Ascending aorta (tissue), 2 donors: Measurements from ENCODE around the gene HOPX. TPM values are rescaled to one million over a fixed set of nuclear protein-coding genes. Genes with fewer than 3 reads are reported as not detected.

Source experiments
- DNase-seq, 2 donors: peaks; one replicate each; pipeline ENCODE4 v3.0.0-alpha.2; 2019; ENCODE audit warnings: low spot score in 2 of 2
- H3K27ac ChIP-seq, 2 donors: fragments of 200-600 bp; sonication (generic); one replicate each; pipeline ENCODE4 v1.5.1; 2016 to 2017; ENCODE audit warnings: mild to moderate bottlenecking in 1 of 2
- H3K27me3 ChIP-seq: fragments of 200-600 bp; sonication (generic); one replicate; pipeline ENCODE4 v1.5.1; 2017
- H3K36me3 ChIP-seq, 2 donors: fragments of 200-600 bp; sonication (generic); one replicate each; pipeline ENCODE4 v1.5.1; 2016
- H3K4me1 ChIP-seq, 2 donors: fragments of 200-600 bp; sonication (generic); one replicate each; pipeline ENCODE4 v1.5.1; 2016 to 2017; ENCODE audit warnings: mild to moderate bottlenecking in 1 of 2
- H3K4me3 ChIP-seq, 2 donors: fragments of 200-600 bp; sonication (generic); one replicate each; pipeline ENCODE4 v1.5.1; 2016 to 2017; ENCODE audit warnings: mild to moderate bottlenecking in 1 of 2
- H3K9me3 ChIP-seq, 2 donors: fragments of 200-600 bp; sonication (generic); one replicate each; pipeline ENCODE4 v1.5.1; 2016
- intact Hi-C: fragments of 100-400 bp; cut with DNase I; formaldehyde crosslinking; loops from one replicate; pipeline ENCODE4 v1.15.1; 2023
- total RNA-seq: library from RNA; depleted of rRNA; stranded (reverse); fragments of >200 nt; gene quantifications from one replicate; pipeline ENCODE4 v1.1.0, GENCODE V29; 2016
- TF ChIP-seq, protein P1 (sequence below), 3 experiments: fragments of 200-600 bp in 2 of 3; fragments of 450-650 bp in 1 of 3; sonication (generic) in 2 of 3; IDR thresholded peaks; one replicate each; pipeline ENCODE4 v1.5.1; 2016 to 2019; ENCODE audit warnings: antibody characterized with exemption in 3 of 3, mild to moderate bottlenecking in 1 of 3, moderate library complexity in 1 of 3

The HOPX gene
- total RNA-seq, 1 donor from 2014 or later = 54.2 TPM

DNA sequence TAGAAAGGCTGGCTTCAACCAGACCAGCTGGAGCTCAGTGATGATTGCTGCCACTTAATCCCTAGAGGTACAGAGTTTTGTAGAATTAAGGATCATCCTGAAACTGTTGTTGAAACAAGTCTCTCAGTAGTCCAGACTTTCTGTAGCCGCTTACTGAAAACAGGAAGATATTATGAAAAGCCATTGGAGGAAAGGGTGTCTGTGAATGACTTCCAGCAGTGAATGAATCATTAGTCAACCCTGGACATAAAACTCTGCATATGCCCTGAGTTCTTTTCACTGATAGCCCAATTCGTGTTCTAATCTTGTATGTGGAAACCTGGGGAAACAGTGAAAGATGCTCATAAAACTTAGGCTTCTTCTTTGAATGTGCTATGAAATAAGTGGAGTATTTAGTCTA, 14.8 kb downstream of the HOPX start:
- TF ChIP-seq, protein P1, sequence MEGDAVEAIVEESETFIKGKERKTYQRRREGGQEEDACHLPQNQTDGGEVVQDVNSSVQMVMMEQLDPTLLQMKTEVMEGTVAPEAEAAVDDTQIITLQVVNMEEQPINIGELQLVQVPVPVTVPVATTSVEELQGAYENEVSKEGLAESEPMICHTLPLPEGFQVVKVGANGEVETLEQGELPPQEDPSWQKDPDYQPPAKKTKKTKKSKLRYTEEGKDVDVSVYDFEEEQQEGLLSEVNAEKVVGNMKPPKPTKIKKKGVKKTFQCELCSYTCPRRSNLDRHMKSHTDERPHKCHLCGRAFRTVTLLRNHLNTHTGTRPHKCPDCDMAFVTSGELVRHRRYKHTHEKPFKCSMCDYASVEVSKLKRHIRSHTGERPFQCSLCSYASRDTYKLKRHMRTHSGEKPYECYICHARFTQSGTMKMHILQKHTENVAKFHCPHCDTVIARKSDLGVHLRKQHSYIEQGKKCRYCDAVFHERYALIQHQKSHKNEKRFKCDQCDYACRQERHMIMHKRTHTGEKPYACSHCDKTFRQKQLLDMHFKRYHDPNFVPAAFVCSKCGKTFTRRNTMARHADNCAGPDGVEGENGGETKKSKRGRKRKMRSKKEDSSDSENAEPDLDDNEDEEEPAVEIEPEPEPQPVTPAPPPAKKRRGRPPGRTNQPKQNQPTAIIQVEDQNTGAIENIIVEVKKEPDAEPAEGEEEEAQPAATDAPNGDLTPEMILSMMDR (IDR thresholded peaks at IDR 0.05) = no peak
- intact Hi-C loops = no loop called here
- H3K27ac ChIP-seq = no peak overlapping the region
- H3K9me3 ChIP-seq = peaks cover 0 to 10% of the 10 kb centered on the region in 2 donors
- no peaks in the 10 kb centered on the region for H3K4me1 ChIP-seq
- H3K36me3 ChIP-seq = no peaks in the 10 kb centered on the region
- no peak for DNase-seq
- H3K4me3 ChIP-seq = no peak overlapping the region
- H3K27me3 ChIP-seq = no peaks in the 10 kb centered on the region

DNA sequence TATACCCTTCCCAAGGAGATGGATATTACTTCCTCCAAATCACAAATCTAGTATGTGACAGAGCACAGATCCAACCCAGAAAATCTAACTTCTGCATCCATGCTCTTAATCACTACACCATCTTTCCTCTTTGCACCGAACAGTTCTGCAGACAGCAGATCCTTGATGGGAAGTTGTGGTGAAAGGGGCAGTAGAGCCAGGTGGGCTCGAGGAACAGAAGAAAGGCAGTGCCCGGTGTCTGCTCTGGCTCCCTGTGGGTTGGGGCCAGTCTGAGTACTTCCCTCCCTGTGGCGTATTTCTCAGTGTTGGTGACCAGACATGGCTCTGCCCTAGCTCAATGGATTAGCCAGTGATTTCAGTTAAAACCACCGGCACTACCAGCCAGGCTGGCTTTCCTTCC, 15.3 kb downstream of the HOPX start:
- Histone ChIP-seq H3K9me3 (peaks cover 0 to 10% of the 10 kb centered on the region in 2 donors), H3K27ac (no peak overlapping the region), H3K4me3 (no peak overlapping the region), H3K27me3 (no peaks in the 10 kb centered on the region), H3K36me3 (no peaks in the 10 kb centered on the region), H3K4me1 (no peaks in the 10 kb centered on the region)
- intact Hi-C loops = no loop called here
- DNase-seq = no peak
- TF ChIP-seq, protein P1 (IDR thresholded peaks at IDR 0.05) = no peak

DNA sequence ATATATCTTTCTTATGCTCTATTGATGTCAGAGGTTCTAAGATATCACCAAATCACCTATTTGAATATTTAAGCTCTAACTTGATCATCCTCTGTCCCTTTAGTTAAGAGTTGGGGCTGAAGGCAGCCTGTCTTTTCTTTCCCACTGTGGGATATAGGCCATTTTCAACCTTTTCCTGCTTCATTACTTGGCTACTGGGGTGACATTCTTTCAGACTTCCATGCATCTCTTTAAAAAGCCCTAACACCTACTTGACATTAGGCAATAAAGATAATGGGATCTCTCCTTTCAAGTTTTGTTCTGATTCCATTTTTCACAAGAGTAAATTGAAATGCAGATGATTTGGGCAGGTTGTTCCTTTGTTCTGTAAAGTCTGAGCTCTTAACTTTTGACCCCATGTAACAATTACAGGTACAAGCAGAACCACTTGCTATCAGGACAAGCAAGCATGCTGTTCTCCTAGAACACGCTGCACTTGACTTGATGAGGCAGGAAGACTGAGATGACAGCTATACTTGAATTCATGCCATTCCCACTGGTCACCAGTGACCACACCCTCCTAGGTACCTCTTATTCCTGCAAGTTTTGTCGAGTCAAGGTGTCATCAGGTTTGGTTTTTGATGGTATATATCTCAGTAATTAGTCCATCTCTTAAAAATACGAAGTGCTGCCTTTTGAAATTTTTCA, 18.2 kb downstream of the HOPX start:
- Histone ChIP-seq H3K9me3 (no peaks in the 10 kb centered on the region), H3K4me1 (no peaks in the 10 kb centered on the region), H3K27ac (no peak overlapping the region), H3K27me3 (no peaks in the 10 kb centered on the region), H3K36me3 (no peaks in the 10 kb centered on the region), H3K4me3 (no peak overlapping the region)
- TF ChIP-seq, protein P1 (IDR thresholded peaks at IDR 0.05) = no peak
- no peak for DNase-seq
- intact Hi-C loops = no loop called here

DNA sequence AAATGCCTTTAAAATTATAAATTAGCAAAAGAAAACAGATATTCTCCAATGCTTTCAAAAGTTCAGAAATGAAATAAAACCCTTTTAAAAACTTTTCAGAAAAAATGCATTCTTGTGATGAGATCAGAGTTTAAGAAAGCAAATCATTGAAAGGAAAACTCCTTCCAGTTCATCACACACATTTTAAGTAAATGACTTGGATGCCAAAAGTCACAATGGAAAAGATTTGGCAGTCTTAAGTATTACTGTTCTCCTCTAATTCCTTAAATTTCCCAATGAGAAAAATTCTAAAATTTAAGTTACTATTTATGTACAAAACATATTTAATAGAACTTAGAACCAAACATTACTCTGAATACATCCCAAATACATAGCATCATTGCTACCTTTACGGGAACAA, 21.1 kb downstream of the HOPX start:
- Histone ChIP-seq H3K4me3 (no peak overlapping the region), H3K27me3 (peaks cover 7% of the 10 kb centered on the region), H3K36me3 (no peaks in the 10 kb centered on the region), H3K4me1 (peaks cover 2 to 7% of the 10 kb centered on the region in 2 donors), H3K9me3 (no peaks in the 10 kb centered on the region), H3K27ac (no peak overlapping the region)
- TF ChIP-seq, protein P1 (IDR thresholded peaks at IDR 0.05) = no peak
- DNase-seq = no peak
- intact Hi-C loops = no loop called here

DNA sequence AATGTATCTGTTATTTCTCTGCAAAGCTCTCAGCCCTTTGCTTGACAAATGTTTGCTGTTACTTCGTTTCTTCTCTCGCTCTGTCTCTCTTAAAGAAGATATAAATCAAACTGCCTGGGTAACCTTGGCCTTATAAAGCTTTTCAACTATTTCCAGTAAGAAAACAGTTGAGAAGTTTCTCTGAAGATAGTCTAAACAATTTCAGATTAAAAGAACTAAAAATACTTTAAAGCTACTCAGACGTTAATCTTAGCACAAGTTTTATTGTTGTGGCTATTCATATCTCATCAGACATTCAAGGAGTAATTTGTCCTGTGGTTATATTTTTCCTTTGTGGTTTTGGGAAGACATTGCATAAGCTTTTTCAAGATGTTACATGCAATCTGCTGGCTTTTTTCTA, 22.6 kb downstream of the HOPX start:
- no peak for DNase-seq
- H3K27ac ChIP-seq = no peak overlapping the region
- H3K4me1 ChIP-seq = peaks cover 2 to 7% of the 10 kb centered on the region in 2 donors
- no peak overlapping the region for H3K4me3 ChIP-seq
- TF ChIP-seq, protein P1 (IDR thresholded peaks at IDR 0.05) = no peak
- intact Hi-C loops = no loop called here
- no peaks in the 10 kb centered on the region for H3K36me3 ChIP-seq
- H3K27me3 ChIP-seq = peaks cover 7% of the 10 kb centered on the region
- no peaks in the 10 kb centered on the region for H3K9me3 ChIP-seq

DNA sequence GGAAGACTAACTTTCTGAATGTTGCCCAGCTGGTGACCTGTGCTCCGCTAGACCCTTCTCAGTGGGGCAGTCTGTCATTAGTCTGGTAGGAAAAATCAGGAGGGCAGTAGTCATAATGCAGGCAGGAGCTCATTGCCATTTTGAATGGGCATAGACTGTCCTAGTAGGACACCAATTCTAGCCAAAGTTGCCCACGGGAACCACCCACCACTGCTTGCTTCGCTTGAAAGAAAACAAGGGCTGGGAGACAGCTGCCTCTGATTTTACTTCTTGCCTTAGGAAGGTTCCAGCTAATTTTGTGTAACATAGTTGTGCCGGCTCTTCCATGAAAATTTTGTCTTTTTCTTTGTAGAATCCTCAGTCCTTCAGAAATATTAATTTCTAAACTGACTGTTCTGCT, 23.3 kb downstream of the HOPX start:
- DNase-seq = no peak
- Histone ChIP-seq H3K36me3 (no peaks in the 10 kb centered on the region), H3K4me1 (peaks cover 2 to 7% of the 10 kb centered on the region in 2 donors), H3K9me3 (no peaks in the 10 kb centered on the region), H3K27ac (no peak overlapping the region), H3K4me3 (no peak overlapping the region), H3K27me3 (peaks cover 7% of the 10 kb centered on the region)
- intact Hi-C loops = no loop called here
- TF ChIP-seq, protein P1 (IDR thresholded peaks at IDR 0.05) = no peak
